Measurements from ENCODE around the gene ANXA11. TPM values are rescaled to one million over a fixed set of nuclear protein-coding genes. Genes with fewer than 3 reads are reported as not detected.
A peak's percentile ranks its signal among the peaks of the same experiment; 100 is the strongest.

The ANXA11 gene
- total and polyA plus RNA-seq, 2 donors (not counting 1 experiment from before 2014, with no cell fraction given): 124 to 206 TPM

- H3K4me1 ChIP-seq (ENCODE audit: control insufficient read depth, extremely low read depth, insufficient read depth, low read length): peaks cover 23% of the 10 kb centered on the region
- H3K36me3 ChIP-seq (ENCODE audit: control insufficient read depth, insufficient read depth, low read length): peaks cover 18% of the 10 kb centered on the region
- H3K4me2 ChIP-seq (ENCODE audit: extremely low read depth, insufficient read depth, low read length): no peak overlapping the region
- H3K9ac ChIP-seq (ENCODE audit: insufficient read depth, low read length): no peak overlapping the region
- no peak overlapping the region for H2AFZ ChIP-seq (ENCODE audit: low read length)
- H3K4me3 ChIP-seq (replicated peaks in 1 of 4; ENCODE audit: control extremely low read depth in 1 of 4, insufficient read depth in 1 of 4, low read depth in 3 of 4, low read length in 4 of 4): no peak overlapping the region
- H3K27me3 ChIP-seq (ENCODE audit: control insufficient read depth, insufficient read depth, low read length): no peaks in the 10 kb centered on the region
- H3K27ac ChIP-seq (ENCODE audit: insufficient read depth, low read length): no peak overlapping the region
- no peak for TF ChIP-seq EZH2 (IDR thresholded peaks at IDR 0.05; ENCODE audit: low read length, missing control alignments)
- TF ChIP-seq CTCF (conservative IDR thresholded peaks at IDR 0.05 in 1 of 2, IDR thresholded peaks at IDR 0.05 in 1 of 2; ENCODE audit: low read depth in 1 of 2, low read length in 2 of 2): no peak
- no peak for DNase-seq (ENCODE audit: low read depth in 2 of 2)
- H4K20me1 ChIP-seq (ENCODE audit: control insufficient read depth, extremely low read depth, insufficient read depth, low read length): peaks cover 13% of the 10 kb centered on the region
- peaks cover 100% of the 10 kb centered on the region for H3K79me2 ChIP-seq (ENCODE audit: control insufficient read depth, insufficient read depth, low read length)
- H3K9me3 ChIP-seq (ENCODE audit: control insufficient read depth, insufficient read depth, low read depth, low read length): no peaks in the 10 kb centered on the region
Measured at GRCh38 chr10:80182986-80183385, 22.4 kb downstream of the ANXA11 start.

- Histone ChIP-seq H2AFZ (ENCODE audit: low read length) (no peak overlapping the region), H3K79me2 (ENCODE audit: control insufficient read depth, insufficient read depth, low read length) (peaks cover 93% of the 10 kb centered on the region), H3K9me3 (ENCODE audit: control insufficient read depth, insufficient read depth, low read depth, low read length) (no peaks in the 10 kb centered on the region), H3K4me3 (replicated peaks in 1 of 4; ENCODE audit: control extremely low read depth in 1 of 4, insufficient read depth in 1 of 4, low read depth in 3 of 4, low read length in 4 of 4) (no peak overlapping the region), H3K9ac (ENCODE audit: insufficient read depth, low read length) (no peak overlapping the region), H3K27me3 (ENCODE audit: control insufficient read depth, insufficient read depth, low read length) (no peaks in the 10 kb centered on the region), H3K4me2 (ENCODE audit: extremely low read depth, insufficient read depth, low read length) (peak overlapping the region; percentile 13), H4K20me1 (ENCODE audit: control insufficient read depth, extremely low read depth, insufficient read depth, low read length) (peaks cover 6% of the 10 kb centered on the region), H3K27ac (ENCODE audit: insufficient read depth, low read length) (peak overlapping the region; percentile 1), H3K36me3 (ENCODE audit: control insufficient read depth, insufficient read depth, low read length) (peaks cover 15% of the 10 kb centered on the region), H3K4me1 (ENCODE audit: control insufficient read depth, extremely low read depth, insufficient read depth, low read length) (peaks cover 21% of the 10 kb centered on the region)
- TF ChIP-seq CTCF (conservative IDR thresholded peaks at IDR 0.05 in 1 of 2, IDR thresholded peaks at IDR 0.05 in 1 of 2; ENCODE audit: low read depth in 1 of 2, low read length in 2 of 2) (no peak), EZH2 (IDR thresholded peaks at IDR 0.05; ENCODE audit: low read length, missing control alignments) (no peak)
- peak; percentile 58 to 71 for DNase-seq (ENCODE audit: low read depth in 2 of 2)
Measured at GRCh38 chr10:80177781-80178636, 27.3 kb downstream of the ANXA11 start.

GRCh38 chr10:80176526-80176925, 28.8 kb downstream of the ANXA11 start:
- peaks cover 26% of the 10 kb centered on the region for H3K36me3 ChIP-seq (ENCODE audit: control insufficient read depth, insufficient read depth, low read length)
- peaks cover 1% of the 10 kb centered on the region for H4K20me1 ChIP-seq (ENCODE audit: control insufficient read depth, extremely low read depth, insufficient read depth, low read length)
- no peaks in the 10 kb centered on the region for H3K9me3 ChIP-seq (ENCODE audit: control insufficient read depth, insufficient read depth, low read depth, low read length)
- no peak overlapping the region for H3K9ac ChIP-seq (ENCODE audit: insufficient read depth, low read length)
- H3K4me1 ChIP-seq (ENCODE audit: control insufficient read depth, extremely low read depth, insufficient read depth, low read length): peaks cover 21% of the 10 kb centered on the region
- TF ChIP-seq EZH2 (IDR thresholded peaks at IDR 0.05; ENCODE audit: low read length, missing control alignments): no peak
- TF ChIP-seq CTCF (conservative IDR thresholded peaks at IDR 0.05 in 1 of 2, IDR thresholded peaks at IDR 0.05 in 1 of 2; ENCODE audit: low read depth in 1 of 2, low read length in 2 of 2): no peak
- H3K27ac ChIP-seq (ENCODE audit: insufficient read depth, low read length): no peak overlapping the region
- H3K79me2 ChIP-seq (ENCODE audit: control insufficient read depth, insufficient read depth, low read length): peaks cover 93% of the 10 kb centered on the region
- H3K27me3 ChIP-seq (ENCODE audit: control insufficient read depth, insufficient read depth, low read length): no peaks in the 10 kb centered on the region
- no peak overlapping the region for H3K4me3 ChIP-seq (replicated peaks in 1 of 4; ENCODE audit: control extremely low read depth in 1 of 4, insufficient read depth in 1 of 4, low read depth in 3 of 4, low read length in 4 of 4)
- H3K4me2 ChIP-seq (ENCODE audit: extremely low read depth, insufficient read depth, low read length): no peak overlapping the region
- no peak for DNase-seq (ENCODE audit: low read depth in 2 of 2)
- H2AFZ ChIP-seq (ENCODE audit: low read length): no peak overlapping the region
